GM18511 (cell line): Measurements from ENCODE around the gene ADRM1.

ENCODE experiments used
- ATAC-seq: cut with Tn5 transposase; IDR thresholded peaks from one replicate; pipeline ENCODE4 v1.9.1; 2021; ENCODE audit warnings: mild to moderate bottlenecking, moderate library complexity; ENCODE audit not compliant: unreplicated experiment

ADRM1 gene

GRCh38 chr20:62353289-62354030, 50.7 kb downstream of the ADRM1 start:
- no peak for ATAC-seq

- no peak for ATAC-seq
Measured at GRCh38 chr20:62354031-62354808, 51.4 kb downstream of the ADRM1 start.

GRCh38 chr20:62354811-62355341, 52.1 kb downstream of the ADRM1 start:
- no peak for ATAC-seq

- ATAC-seq: no peak
Measured at GRCh38 chr20:62355516-62355877, 52.7 kb downstream of the ADRM1 start.

- ATAC-seq: no peak
Measured at GRCh38 chr20:62355878-62356588, 53.2 kb downstream of the ADRM1 start.

- no peak for ATAC-seq
Measured at GRCh38 chr20:62356589-62357186, 53.9 kb downstream of the ADRM1 start.

- ATAC-seq: no peak
Measured at GRCh38 chr20:62357187-62357667, 54.4 kb downstream of the ADRM1 start.

GRCh38 chr20:62357681-62358080, 54.9 kb downstream of the ADRM1 start:
- ATAC-seq: no peak
